Panc1 (cell line): ENCODE measurements around the gene SLC25A13. TPM values are rescaled to one million over a fixed set of nuclear protein-coding genes. Genes with fewer than 3 reads are reported as not detected.

ENCODE experiments used
- ATAC-seq: fragments of 200-7000 bp; cut with Tn5 transposase; 2 replicates; pipeline ENCODE4 v1.9.1; 2020; ENCODE audit warnings: mild to moderate bottlenecking, moderate library complexity
- BruUV-seq: library from RNA; stranded (reverse); fragments of 400-500 nt; replicated peaks from 2 replicates; lab custom pipeline; 2021; lab: Mats Ljungman, UMichigan
- CTCF ChIA-PET: fragments of 300-600 bp; sonication (Branson Sonifier 250); formaldehyde crosslinking; loops from one replicate; lab custom pipeline; 2022; ENCODE audit warnings: antibody characterized with exemption; lab: Charles Lee
- POLR2A ChIA-PET: fragments of 300-600 bp; sonication (Branson Sonifier 250); formaldehyde crosslinking; loops from one replicate; lab custom pipeline; 2022; ENCODE audit warnings: antibody characterized with exemption; lab: Charles Lee
- DNase-seq: peaks from one replicate; pipeline ENCODE4 v3.0.0-alpha.2; 2010; ENCODE audit warnings: low read depth, low spot score
- H3K27ac ChIP-seq: 2 replicates; pipeline ENCODE4 v1.5.1; 2011; ENCODE audit warnings: mild to moderate bottlenecking, low read length, inconsistent platforms
- H3K27me3 ChIP-seq: fragments of 200-500 bp; sonication (Bioruptor generic); 2 replicates; pipeline ENCODE4 v1.6.0; 2014; ENCODE audit warnings: low read length, inconsistent platforms; ENCODE audit not compliant: control insufficient read depth, insufficient read depth
- H3K36me3 ChIP-seq: fragments of 200-500 bp; sonication (Bioruptor generic); 2 replicates; pipeline ENCODE4 v1.5.1; 2014; ENCODE audit warnings: inconsistent platforms, mild to moderate bottlenecking, low read length, moderate library complexity; ENCODE audit not compliant: control insufficient read depth, insufficient read depth
- H3K4me1 ChIP-seq: 2 replicates; pipeline ENCODE4 v1.5.1; 2011; ENCODE audit warnings: inconsistent platforms, mild to moderate bottlenecking, low read length, moderate library complexity; ENCODE audit not compliant: control insufficient read depth, insufficient read depth
- H3K4me3 ChIP-seq, 2 experiments: 2 replicates each; pipeline ENCODE4 v1.5.1; 2011 to 2012; ENCODE audit warnings: low read depth in 2 of 2, low read length in 2 of 2, mild to moderate bottlenecking in 2 of 2, inconsistent platforms in 1 of 2, moderate library complexity in 1 of 2
- H3K9me3 ChIP-seq: fragments of 200-500 bp; sonication (Bioruptor generic); 2 replicates; pipeline ENCODE4 v1.5.1; 2014; ENCODE audit warnings: low read depth, mild to moderate bottlenecking, inconsistent platforms, low read length, moderate library complexity; ENCODE audit not compliant: control insufficient read depth, insufficient read depth
- CTCF ChIP-seq: fragments of 450-650 bp; IDR thresholded peaks from 2 replicates; pipeline ENCODE4 v1.5.1; 2017; ENCODE audit warnings: mild to moderate bottlenecking
- POLR2AphosphoS5 ChIP-seq: IDR thresholded peaks from 2 replicates; pipeline ENCODE4 v1.6.1; 2012; ENCODE audit warnings: mild to moderate bottlenecking, low read depth, low read length, moderate library complexity
- SIN3A ChIP-seq: IDR thresholded peaks from 2 replicates; pipeline ENCODE4 v1.6.1; 2012; ENCODE audit warnings: low read depth, mild to moderate bottlenecking, low read length, moderate library complexity, borderline replicate concordance; ENCODE audit not compliant: insufficient read depth
- TCF7L2 ChIP-seq: IDR thresholded peaks from 2 replicates; pipeline ENCODE4 v1.6.1; 2011; ENCODE audit warnings: mild to moderate bottlenecking, low read depth, low read length, inconsistent platforms
- in situ Hi-C: cut with HindIII; loops from 2 replicates; pipeline ENCODE4 v1.10.0; 2016; ENCODE audit warnings: low sequenced_read_pairs, low pct_unique_long_range_greater_than_20kb
- intact Hi-C: fragments of 100-400 bp; cut with micrococcal nuclease; formaldehyde crosslinking; loops from one replicate; pipeline ENCODE4 v1.10.0; 2022; ENCODE audit not compliant: unreplicated experiment
- total RNA-seq: library from RNA; stranded (reverse); gene quantifications from one replicate; pipeline ENCODE4 v1.2.1, GENCODE V29; 2021; ENCODE audit not compliant: unreplicated experiment
- TF ChIP-seq, protein P1 (sequence below), 2 experiments: IDR thresholded peaks; 2 replicates each; pipeline ENCODE4 v1.6.1; 2011 to 2012; ENCODE audit warnings: low read depth in 2 of 2, control low read depth in 1 of 2, low read length in 1 of 2, mild to moderate bottlenecking in 1 of 2, moderate library complexity in 1 of 2; ENCODE audit not compliant: insufficient read depth in 1 of 2

SLC25A13 gene
- total RNA-seq, 1 experiment from 2014 or later: 69.4 TPM

DNA sequence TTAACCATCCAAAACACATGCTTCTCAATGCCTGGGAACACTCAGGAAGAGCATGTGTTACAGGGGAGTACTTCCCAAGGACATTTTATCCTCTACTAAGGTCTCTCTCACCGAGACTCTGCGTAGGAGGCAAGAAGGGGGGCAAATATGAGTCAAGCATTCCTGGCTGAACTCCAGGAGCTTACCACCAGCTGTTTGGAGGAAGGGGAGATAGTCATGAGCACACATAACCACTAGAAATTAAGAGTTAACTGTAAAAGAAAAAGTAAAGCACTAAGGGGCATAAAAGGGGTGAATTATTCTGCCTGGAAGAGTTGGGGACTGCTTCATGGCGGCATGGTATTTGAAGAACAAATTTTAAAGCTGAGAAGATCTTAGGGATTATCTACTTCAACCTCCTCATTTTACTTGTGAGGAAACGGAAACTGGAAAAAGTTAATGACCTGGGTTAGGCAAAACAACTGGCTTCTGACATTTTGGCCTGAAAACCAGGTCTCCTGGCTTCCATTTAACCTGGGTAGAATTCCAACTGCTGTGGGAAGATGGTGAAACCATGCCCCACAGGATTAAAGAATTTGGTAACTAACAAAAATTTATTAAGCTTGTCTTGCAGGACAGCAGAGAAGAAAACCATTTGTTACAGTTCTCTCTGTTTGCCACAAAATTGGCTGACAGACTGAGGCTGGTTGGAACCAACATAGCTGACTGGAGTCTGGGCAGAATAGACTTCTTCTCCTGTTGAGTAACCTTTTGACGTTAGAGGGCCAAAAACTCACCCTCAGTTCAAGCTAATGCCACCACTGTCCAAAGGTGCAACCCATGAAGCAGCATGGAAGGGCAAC is 85.5 kb downstream of the SLC25A13 start:
- H3K4me3 ChIP-seq: no peak overlapping the region
- intact Hi-C loops (no loop called here), in situ Hi-C loops (no loop called here)
- H3K4me1 ChIP-seq: no peaks in the 10 kb centered on the region
- no peak for DNase-seq
- no peak for ATAC-seq
- H3K36me3 ChIP-seq: no peaks in the 10 kb centered on the region
- TF ChIP-seq CTCF: no peak
- TF ChIP-seq, protein P1, sequence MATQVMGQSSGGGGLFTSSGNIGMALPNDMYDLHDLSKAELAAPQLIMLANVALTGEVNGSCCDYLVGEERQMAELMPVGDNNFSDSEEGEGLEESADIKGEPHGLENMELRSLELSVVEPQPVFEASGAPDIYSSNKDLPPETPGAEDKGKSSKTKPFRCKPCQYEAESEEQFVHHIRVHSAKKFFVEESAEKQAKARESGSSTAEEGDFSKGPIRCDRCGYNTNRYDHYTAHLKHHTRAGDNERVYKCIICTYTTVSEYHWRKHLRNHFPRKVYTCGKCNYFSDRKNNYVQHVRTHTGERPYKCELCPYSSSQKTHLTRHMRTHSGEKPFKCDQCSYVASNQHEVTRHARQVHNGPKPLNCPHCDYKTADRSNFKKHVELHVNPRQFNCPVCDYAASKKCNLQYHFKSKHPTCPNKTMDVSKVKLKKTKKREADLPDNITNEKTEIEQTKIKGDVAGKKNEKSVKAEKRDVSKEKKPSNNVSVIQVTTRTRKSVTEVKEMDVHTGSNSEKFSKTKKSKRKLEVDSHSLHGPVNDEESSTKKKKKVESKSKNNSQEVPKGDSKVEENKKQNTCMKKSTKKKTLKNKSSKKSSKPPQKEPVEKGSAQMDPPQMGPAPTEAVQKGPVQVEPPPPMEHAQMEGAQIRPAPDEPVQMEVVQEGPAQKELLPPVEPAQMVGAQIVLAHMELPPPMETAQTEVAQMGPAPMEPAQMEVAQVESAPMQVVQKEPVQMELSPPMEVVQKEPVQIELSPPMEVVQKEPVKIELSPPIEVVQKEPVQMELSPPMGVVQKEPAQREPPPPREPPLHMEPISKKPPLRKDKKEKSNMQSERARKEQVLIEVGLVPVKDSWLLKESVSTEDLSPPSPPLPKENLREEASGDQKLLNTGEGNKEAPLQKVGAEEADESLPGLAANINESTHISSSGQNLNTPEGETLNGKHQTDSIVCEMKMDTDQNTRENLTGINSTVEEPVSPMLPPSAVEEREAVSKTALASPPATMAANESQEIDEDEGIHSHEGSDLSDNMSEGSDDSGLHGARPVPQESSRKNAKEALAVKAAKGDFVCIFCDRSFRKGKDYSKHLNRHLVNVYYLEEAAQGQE (IDR thresholded peaks at IDR 0.05; ENCODE audit: insufficient read depth in 1 of 2, low read depth in 2 of 2, low read length in 1 of 2): no peak
- TF ChIP-seq TCF7L2: no peak
- TF ChIP-seq POLR2AphosphoS5: no peak
- TF ChIP-seq SIN3A: no peak
- no TSS peak for BruUV-seq
- POLR2A ChIA-PET: no interaction called here
- CTCF ChIA-PET: no interaction called here
- no peaks in the 10 kb centered on the region for H3K9me3 ChIP-seq
- H3K27me3 ChIP-seq: no peaks in the 10 kb centered on the region
- no peak overlapping the region for H3K27ac ChIP-seq

DNA sequence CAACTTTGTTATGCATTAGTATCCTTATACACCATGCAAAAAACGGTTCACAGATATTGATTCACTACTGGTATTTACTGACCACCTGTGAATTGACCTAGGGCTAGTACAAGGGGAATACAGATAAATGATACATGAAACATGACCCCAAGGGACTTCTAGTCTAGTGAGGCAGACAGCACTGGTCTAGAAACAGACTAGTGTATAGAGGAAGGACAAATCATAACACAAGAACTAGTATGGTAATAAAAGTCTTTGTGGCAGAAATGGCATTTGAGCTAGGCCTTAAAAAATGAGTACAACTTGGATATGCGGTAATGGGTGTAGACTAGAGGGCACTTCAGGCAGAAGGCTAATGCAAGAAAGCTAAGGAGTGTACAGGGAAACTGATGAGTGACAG is 86.6 kb downstream of the SLC25A13 start:
- in situ Hi-C loops: no loop called here
- intact Hi-C loops: no loop called here

More for the DNA sequence above, 86.6 kb downstream of the SLC25A13 start:
- no peaks in the 10 kb centered on the region for H3K27me3 ChIP-seq
- no peaks in the 10 kb centered on the region for H3K36me3 ChIP-seq
- POLR2A ChIA-PET: no interaction called here
- TF ChIP-seq TCF7L2 (no peak), SIN3A (no peak), POLR2AphosphoS5 (no peak), CTCF (no peak)
- no peaks in the 10 kb centered on the region for H3K4me1 ChIP-seq
- no peak overlapping the region for H3K27ac ChIP-seq
- H3K9me3 ChIP-seq: no peaks in the 10 kb centered on the region
- ATAC-seq (no peak), DNase-seq (no peak)
- H3K4me3 ChIP-seq: no peak overlapping the region
- CTCF ChIA-PET: no interaction called here
- BruUV-seq: no TSS peak
